Heart right ventricle (tissue), 16 donors: ENCODE data around the gene SLC4A8. TPM values are rescaled to one million over a fixed set of nuclear protein-coding genes. Genes with fewer than 3 reads are reported as not detected.

Source experiments
- ATAC-seq, 8 donors: fragments of 200-7000 bp; cut with Tn5 transposase; one replicate each; pipeline ENCODE4 v1.9.1; 2020; ENCODE audit warnings: mild to moderate bottlenecking in 8 of 8, moderate library complexity in 8 of 8, moderate number of reproducible peaks in 1 of 8
- DNase-seq, 2 donors: peaks; one replicate each; pipeline ENCODE4 v3.0.0-alpha.2; 2020
- H3K27ac ChIP-seq, 10 donors: fragments of 200-600 bp; sonication (generic) in 2 of 10; one replicate each; pipeline versions ENCODE4 v1.5.0 to v1.8.0; 2020 to 2022; ENCODE audit warnings: mild to moderate bottlenecking in 3 of 10
- H3K27me3 ChIP-seq, 7 donors: fragments of 200-600 bp; one replicate each; pipeline ENCODE4 v1.8.0; 2021 to 2022; ENCODE audit warnings: mild to moderate bottlenecking in 2 of 7
- H3K36me3 ChIP-seq, 9 donors: fragments of 200-600 bp; sonication (generic) in 1 of 9; one replicate each; pipeline versions ENCODE4 v1.5.0 to v1.8.0; 2020 to 2022; ENCODE audit warnings: mild to moderate bottlenecking in 2 of 9
- H3K4me1 ChIP-seq, 9 donors: fragments of 200-600 bp; sonication (generic) in 1 of 9; one replicate each; pipeline versions ENCODE4 v1.5.0 to v1.8.0; 2020 to 2022; ENCODE audit warnings: mild to moderate bottlenecking in 4 of 9
- H3K4me3 ChIP-seq, 10 donors: fragments of 200-600 bp; sonication (generic) in 2 of 10; one replicate each; pipeline versions ENCODE4 v1.5.0 to v1.8.0; 2020 to 2022; ENCODE audit warnings: mild to moderate bottlenecking in 7 of 10, moderate library complexity in 2 of 10
- H3K9me3 ChIP-seq, 11 donors: fragments of 200-600 bp in 10 of 11; sonication (generic) in 2 of 11; one replicate each; pipeline versions ENCODE4 v1.5.0 to v1.8.0; 2013 to 2022; ENCODE audit warnings: mild to moderate bottlenecking in 2 of 11, control low read depth in 1 of 11, moderate library complexity in 1 of 11
- WGBS, 2 donors: extraction: QIAGEN DNeasy Blood & Tissue Kit; methylation state at CpG; one replicate each; pipeline ENCODE4 v1.1.7; 2013; ENCODE audit warnings: inconsistent platforms in 1 of 2; 5-methylcytosine and 5-hydroxymethylcytosine counted together
- intact Hi-C, 10 donors: fragments of 100-400 bp; cut with DNase I; formaldehyde crosslinking; loops; one replicate each; pipeline versions ENCODE4 v1.11.1 to v1.14.2; 2022
- polyA plus RNA-seq, 2 donors: library from polyadenylated mRNA; stranded (reverse); fragments of 200-250 nt; gene quantifications; one replicate each; pipeline ENCODE4 v1.2.3, GENCODE V29; 2013
- total RNA-seq, 10 donors: library from RNA; stranded (reverse); fragmentation: NEBNext Ultra II Directional in 3 of 10; extraction: Animal tissue kit (Norgen Biotek cat#: 25700) in 3 of 10; gene quantifications; one replicate each; pipeline versions ENCODE4 v1.2.1 to v1.2.4, GENCODE V29; 2021 to 2023
- TF ChIP-seq, protein P1 (sequence below), 9 donors: fragments of 200-600 bp; sonication (generic) in 2 of 9; IDR thresholded peaks; one replicate each; pipeline versions ENCODE4 v1.5.0 to v1.8.0; 2021 to 2022; ENCODE audit warnings: antibody characterized with exemption in 9 of 9, mild to moderate bottlenecking in 5 of 9, moderate library complexity in 1 of 9
- donor health status: Arrhythmogenic right ventricular cardiomyopathy.
- donor health status: ischemic (EF 13 %, LVEDD 7.1; RV severe dilation, severe dysfunction).
- donor health status: healthy with polysubstance abuse.
- donor health status: DM: no; HTN: yes; CAD: no.
- donor health status: DM: no; HTN: no; CAD: no.
- donor health status: ischemic (EF 25% LVEDD 6.9; RV normal size, moderate dysfunction).
- donor health status: ischemic (EF 25% LVEDD 5.7; RV mildly dilated, moderate dysfunction).
- donor health status: healthy.
- donor health status: DM: yes; HTN: yes; CAD: no.
- donor health status: Ischemic cardiomyopathy.
- donor health status: ischemic (EF 35%, LVEDD 5.7; RV mildly dilated, moderate dysfunction).
- donor health status: nonischemic (EF 11% LVEDD 7.7; RV severe dilation, severe dysfunction).
- donor health status: DM: yes; HTN: yes; CAD: no.
- donor health status: PGD.
- donor health status: ischemic (EF 29% LVEDD 5.4; RV normal size, mild dysfunction).
- donor health status: nonischemic (EF 23%, LVEDD 6.1; RV moderate dilation, normal function).

Gene SLC4A8
- total and polyA plus RNA-seq, 12 donors = 0.12 to 1.8 (median 0.58) TPM

DNA sequence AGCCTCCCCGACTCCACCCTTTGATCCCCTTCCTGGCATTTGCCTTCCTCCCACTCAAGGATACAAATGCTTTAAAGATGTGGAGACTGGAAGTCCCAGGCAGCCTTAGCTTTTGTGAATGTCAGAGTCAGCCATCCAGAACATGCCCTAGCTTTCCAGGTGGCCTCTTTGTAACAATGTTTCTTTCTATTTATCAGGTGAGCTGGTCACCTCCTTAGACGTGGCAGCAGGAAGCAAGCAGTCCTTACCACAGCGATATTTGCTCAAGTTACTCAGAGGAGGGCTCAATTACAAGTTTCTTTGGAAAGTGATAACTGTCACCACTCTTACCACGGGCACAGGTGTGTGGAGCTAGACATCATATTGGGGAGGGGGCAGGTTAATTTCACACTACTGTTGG is 38.3 kb upstream of the SLC4A8 start:
- no peaks in the 10 kb centered on the region for H3K9me3 ChIP-seq
- H3K4me3 ChIP-seq = no peak overlapping the region
- TF ChIP-seq, protein P1, sequence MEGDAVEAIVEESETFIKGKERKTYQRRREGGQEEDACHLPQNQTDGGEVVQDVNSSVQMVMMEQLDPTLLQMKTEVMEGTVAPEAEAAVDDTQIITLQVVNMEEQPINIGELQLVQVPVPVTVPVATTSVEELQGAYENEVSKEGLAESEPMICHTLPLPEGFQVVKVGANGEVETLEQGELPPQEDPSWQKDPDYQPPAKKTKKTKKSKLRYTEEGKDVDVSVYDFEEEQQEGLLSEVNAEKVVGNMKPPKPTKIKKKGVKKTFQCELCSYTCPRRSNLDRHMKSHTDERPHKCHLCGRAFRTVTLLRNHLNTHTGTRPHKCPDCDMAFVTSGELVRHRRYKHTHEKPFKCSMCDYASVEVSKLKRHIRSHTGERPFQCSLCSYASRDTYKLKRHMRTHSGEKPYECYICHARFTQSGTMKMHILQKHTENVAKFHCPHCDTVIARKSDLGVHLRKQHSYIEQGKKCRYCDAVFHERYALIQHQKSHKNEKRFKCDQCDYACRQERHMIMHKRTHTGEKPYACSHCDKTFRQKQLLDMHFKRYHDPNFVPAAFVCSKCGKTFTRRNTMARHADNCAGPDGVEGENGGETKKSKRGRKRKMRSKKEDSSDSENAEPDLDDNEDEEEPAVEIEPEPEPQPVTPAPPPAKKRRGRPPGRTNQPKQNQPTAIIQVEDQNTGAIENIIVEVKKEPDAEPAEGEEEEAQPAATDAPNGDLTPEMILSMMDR (IDR thresholded peaks at IDR 0.05) = no peak
- ATAC-seq = no peak
- H3K4me1 ChIP-seq = peaks cover under 1 to 37% (median 5%) of the 10 kb centered on the region in 9 donors
- H3K27ac ChIP-seq = no peak overlapping the region
- no peak for DNase-seq
- H3K36me3 ChIP-seq = peaks cover 0 to 5% (median 0%) of the 10 kb centered on the region in 9 donors
- 79% methylated on average over 4 of the region's 4 CpGs for WGBS, 2 donors
- intact Hi-C loops = no loop called here
- H3K27me3 ChIP-seq = peaks cover 0 to 13% (median 6%) of the 10 kb centered on the region in 7 donors

DNA sequence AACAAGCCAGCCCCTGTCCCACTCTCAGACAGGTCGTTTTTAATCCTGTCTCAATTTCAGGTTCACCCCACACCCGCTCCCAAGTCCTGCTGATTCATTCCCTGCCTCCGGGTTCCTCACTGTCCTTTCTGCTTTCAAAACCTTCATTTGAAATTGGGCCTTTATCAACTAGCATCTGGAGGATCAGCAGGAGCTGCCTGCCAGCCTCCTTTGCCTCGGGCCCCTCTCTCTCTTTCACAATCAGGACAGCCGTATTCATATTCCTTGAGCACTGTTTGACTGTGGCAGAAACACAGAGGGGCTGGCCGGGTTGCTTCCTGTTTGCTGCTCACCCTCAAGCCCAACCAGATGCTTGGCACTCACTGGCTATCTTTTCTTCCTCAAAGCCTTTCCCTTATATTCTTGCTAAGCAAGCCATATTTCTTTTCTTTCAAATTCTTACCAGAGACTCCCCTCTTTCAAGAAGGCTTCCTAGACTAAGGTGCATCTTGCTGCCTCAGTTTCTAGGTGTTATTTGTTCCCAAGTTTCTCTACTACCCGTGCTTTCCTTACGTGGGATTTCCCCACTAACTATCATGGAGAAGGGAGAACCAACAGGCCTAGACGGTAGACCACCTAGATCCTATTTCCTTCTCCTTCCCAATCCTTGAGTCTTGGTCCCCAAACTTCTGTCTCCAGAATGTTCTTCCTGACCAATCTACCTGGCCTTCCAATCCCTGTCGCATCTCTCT is 36.4 kb upstream of the SLC4A8 start:
- TF ChIP-seq, protein P1 (IDR thresholded peaks at IDR 0.05) = no peak
- intact Hi-C loops = no loop called here
- H3K9me3 ChIP-seq = no peaks in the 10 kb centered on the region
- 65% methylated on average over 10 of the region's 10 CpGs for WGBS, 2 donors
- peak in 1 of 8 donors; percentile 24 for ATAC-seq
- peak in 1 of 2 donors; percentile 14 for DNase-seq
- H3K27ac ChIP-seq = peak overlapping the region in 1 of 10 donors; percentile 67
- peaks cover 0 to 55% (median 9%) of the 10 kb centered on the region in 9 donors for H3K4me1 ChIP-seq
- no peak overlapping the region for H3K4me3 ChIP-seq
- H3K36me3 ChIP-seq = no peaks in the 10 kb centered on the region
- peaks cover 4 to 27% (median 21%) of the 10 kb centered on the region in 7 donors for H3K27me3 ChIP-seq

- Histone ChIP-seq H3K27ac (peak overlapping the region in 1 of 10 donors; percentile 67), H3K4me3 (no peak overlapping the region), H3K36me3 (no peaks in the 10 kb centered on the region), H3K9me3 (no peaks in the 10 kb centered on the region), H3K27me3 (peaks cover 4 to 33% (median 25%) of the 10 kb centered on the region in 7 donors), H3K4me1 (peaks cover 0 to 61% (median 9%) of the 10 kb centered on the region in 9 donors)
- 95 to 96% methylated on average over 5 of the region's 5 CpGs for WGBS, 2 donors
- TF ChIP-seq, protein P1 (IDR thresholded peaks at IDR 0.05) = no peak
- ATAC-seq (no peak), DNase-seq (no peak)
- intact Hi-C loops = no loop called here
These were observed 35.8 kb upstream of the SLC4A8 start for GRCh38 chr12:51388846-51389245.

DNA sequence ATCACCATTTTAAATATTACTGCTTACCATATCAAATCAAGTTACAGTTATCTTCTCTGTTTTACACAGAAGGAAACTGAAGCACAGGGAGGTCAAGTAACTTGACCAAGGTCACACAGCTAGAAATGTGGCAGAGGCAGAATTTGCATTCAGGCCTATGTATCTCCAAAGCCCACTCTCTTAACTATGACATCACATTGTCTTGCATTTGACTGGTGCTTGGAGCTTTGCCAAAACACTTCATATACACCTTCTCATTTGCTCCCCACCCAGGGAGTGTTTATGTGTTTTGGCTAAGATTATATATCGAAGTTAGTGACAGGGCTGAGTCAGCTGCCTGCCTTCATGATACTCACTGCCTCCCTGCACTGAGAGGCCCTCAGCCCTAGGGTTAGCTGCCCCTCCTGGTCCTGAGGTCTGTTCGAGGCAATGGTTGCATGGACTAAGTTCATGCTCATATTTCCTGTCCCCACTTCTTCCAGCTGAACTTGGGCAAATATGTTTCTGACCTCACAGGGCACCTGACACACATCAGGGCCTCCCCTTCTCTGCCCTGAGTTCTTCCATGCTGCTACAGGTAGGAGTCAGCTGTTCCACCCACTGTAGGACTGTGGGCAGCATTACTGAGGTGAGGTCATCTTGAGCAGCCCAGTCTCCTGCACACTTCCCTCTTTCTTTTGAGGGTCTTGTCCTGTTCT is 35.2 kb upstream of the SLC4A8 start:
- H3K4me3 ChIP-seq = no peak overlapping the region
- ATAC-seq (no peak), DNase-seq (no peak)
- no peaks in the 10 kb centered on the region for H3K9me3 ChIP-seq
- peaks cover 0 to 67% (median 9%) of the 10 kb centered on the region in 9 donors for H3K4me1 ChIP-seq
- H3K27ac ChIP-seq = peak overlapping the region in 1 of 10 donors; percentile 67
- intact Hi-C loops = no loop called here
- 85 to 87% methylated on average over 2 of the region's 2 CpGs for WGBS, 2 donors
- H3K27me3 ChIP-seq = peaks cover 4 to 39% (median 30%) of the 10 kb centered on the region in 7 donors
- TF ChIP-seq, protein P1 (IDR thresholded peaks at IDR 0.05) = no peak
- no peaks in the 10 kb centered on the region for H3K36me3 ChIP-seq
